ENCODE results near the gene PLD6. TPM values are rescaled to one million over a fixed set of nuclear protein-coding genes. Genes with fewer than 3 reads are reported as not detected.
A peak's percentile ranks its signal among the peaks of the same experiment; 100 is the strongest.
"Not testable (repeated sequence)": the region's sequence is repeated elsewhere in the genome, so short reads cannot be mapped to it uniquely, and the experiment has no call there.

The PLD6 gene
- total RNA-seq, result 1 to 10 TPM in 2 of 4 donors, not detected in 2; 1.6 to 3.5 TPM

GRCh38 chr17:17206124-17206912, at the start of gene PLD6:
PLD6 (minus strand) TSS chr17:17206333; CDS start chr17:17206286, 47 bp downstream.
- Histone ChIP-seq H3K4me1 (peaks cover 0 to 33% (median 17%) of the 10 kb centered on the region in 4 donors), H3K27ac (peak within 1 kb of the TSS; percentile 71 to 83 (median 80)), H3K9me3 (no peaks in the 10 kb centered on the region), H3K36me3 (peaks cover 0 to 5% (median 0%) of the 10 kb centered on the region in 3 donors), H3K27me3 (no peaks in the 10 kb centered on the region), H3K4me3 (peak within 1 kb of the TSS; percentile 54 to 66 (median 58))
- peak in 3 of 6 experiments; percentile 3 to 9 (median 9) for TF ChIP-seq CTCF (IDR thresholded peaks at IDR 0.05)
- TF ChIP-seq POLR2A (IDR thresholded peaks at IDR 0.05), result no peak
- DNase-seq, result peak; percentile 87 to 94 (median 94)

GRCh38 chr17:17255689-17256088, 49.6 kb upstream of the PLD6 start:
- H3K4me3 ChIP-seq, H3K4me1 ChIP-seq, H3K27ac ChIP-seq, DNase-seq, H3K27me3 ChIP-seq, H3K9me3 ChIP-seq: not testable (repeated sequence)
- peaks cover 0 to 100% (median 5%) of the 10 kb centered on the region in 3 donors for H3K36me3 ChIP-seq

GRCh38 chr17:17254036-17254435, 47.9 kb upstream of the PLD6 start:
- H3K4me1 ChIP-seq, result no peaks in the 10 kb centered on the region
- DNase-seq, result no peak
- no peak overlapping the region for H3K27ac ChIP-seq
- no peak overlapping the region for H3K4me3 ChIP-seq
- no peak for TF ChIP-seq CTCF (IDR thresholded peaks at IDR 0.05)
- TF ChIP-seq POLR2A (IDR thresholded peaks at IDR 0.05), result no peak
- no peaks in the 10 kb centered on the region for H3K27me3 ChIP-seq
- no peaks in the 10 kb centered on the region for H3K9me3 ChIP-seq
- peaks cover 0 to 100% (median 2%) of the 10 kb centered on the region in 3 donors for H3K36me3 ChIP-seq

GRCh38 chr17:17253406-17253805, 47.3 kb upstream of the PLD6 start:
- Histone ChIP-seq H3K27ac (no peak overlapping the region), H3K27me3 (no peaks in the 10 kb centered on the region), H3K4me1 (no peaks in the 10 kb centered on the region), H3K36me3 (peaks cover 0 to 100% (median 0%) of the 10 kb centered on the region in 3 donors), H3K4me3 (no peak overlapping the region), H3K9me3 (no peaks in the 10 kb centered on the region)
- DNase-seq, result peak in 1 of 3 donors; percentile 4
- TF ChIP-seq CTCF (IDR thresholded peaks at IDR 0.05) (no peak), POLR2A (IDR thresholded peaks at IDR 0.05) (no peak)

GRCh38 chr17:17252149-17252661, 46.1 kb upstream of the PLD6 start:
- H3K9me3 ChIP-seq, result no peaks in the 10 kb centered on the region
- TF ChIP-seq CTCF (IDR thresholded peaks at IDR 0.05), result no peak
- TF ChIP-seq POLR2A (IDR thresholded peaks at IDR 0.05), result no peak
- no peak overlapping the region for H3K4me3 ChIP-seq
- no peaks in the 10 kb centered on the region for H3K27me3 ChIP-seq
- peak in 1 of 3 donors; percentile 4 for DNase-seq
- H3K36me3 ChIP-seq, result peaks cover 0 to 100% (median 0%) of the 10 kb centered on the region in 3 donors
- H3K27ac ChIP-seq, result no peak overlapping the region
- no peaks in the 10 kb centered on the region for H3K4me1 ChIP-seq

GRCh38 chr17:17246879-17247278, 40.7 kb upstream of the PLD6 start:
- TF ChIP-seq POLR2A (IDR thresholded peaks at IDR 0.05) (no peak), CTCF (IDR thresholded peaks at IDR 0.05) (no peak)
- no peaks in the 10 kb centered on the region for H3K4me1 ChIP-seq
- no peak overlapping the region for H3K4me3 ChIP-seq
- no peak overlapping the region for H3K27ac ChIP-seq
- peaks cover 0 to 68% (median 0%) of the 10 kb centered on the region in 3 donors for H3K36me3 ChIP-seq
- DNase-seq, result peak in 1 of 3 donors; percentile 10
- no peaks in the 10 kb centered on the region for H3K27me3 ChIP-seq
- no peaks in the 10 kb centered on the region for H3K9me3 ChIP-seq

All from Peyer's patch (tissue), 4 donors.